Caco-2 (cell line): ENCODE results near the gene JPH3. TPM values are rescaled to one million over a fixed set of nuclear protein-coding genes. Genes with fewer than 3 reads are reported as not detected.

Source experiments
- Bru-seq: library from RNA; stranded (reverse); fragments of 400-500 nt; gene quantifications from one replicate; lab custom pipeline; 2021; lab: Mats Ljungman, UMichigan
- BruChase-seq, 2 experiments: library from RNA; stranded (reverse); fragments of 400-500 nt; gene quantifications; one replicate each; lab custom pipeline; 2021; lab: Mats Ljungman, UMichigan
- BruUV-seq: library from RNA; stranded (reverse); fragments of 400-500 nt; replicated peaks from 2 replicates; lab custom pipeline; 2021; lab: Mats Ljungman, UMichigan
- CTCF ChIA-PET: fragments of 300-600 bp; sonication (Branson Sonifier 250); formaldehyde crosslinking; loops from one replicate; lab custom pipeline; 2022; ENCODE audit warnings: antibody characterized with exemption; lab: Charles Lee
- POLR2A ChIA-PET: fragments of 300-600 bp; sonication (Branson Sonifier 250); formaldehyde crosslinking; loops from one replicate; lab custom pipeline; 2022; ENCODE audit warnings: antibody characterized with exemption; lab: Charles Lee
- DNase-seq, 2 experiments: peaks; one replicate each; pipeline versions ENCODE4 v3.0.0 to v3.0.0-alpha.2; 2020 to 2022
- H3K27me3 ChIP-seq: replicated peaks from 2 replicates; pipeline ENCODE4 v1.6.0; 2011; ENCODE audit warnings: low read length; ENCODE audit not compliant: control insufficient read depth, insufficient read depth
- H3K36me3 ChIP-seq: 2 replicates; pipeline ENCODE4 v1.5.1; 2011; ENCODE audit warnings: low read length; ENCODE audit not compliant: control insufficient read depth, insufficient read depth
- H3K4me1 ChIP-seq: fragments of 250-450 bp; sonication (Bioruptor Pico); 2 replicates; pipeline ENCODE4 v1.5.1; 2020; ENCODE audit warnings: mild to moderate bottlenecking
- H3K4me3 ChIP-seq: 2 replicates; pipeline ENCODE4 v1.5.1; 2011; ENCODE audit warnings: low read depth, mild to moderate bottlenecking, control low read depth, low read length
- H3K9me3 ChIP-seq: fragments of 250-450 bp; sonication (Bioruptor Pico); 2 replicates; pipeline ENCODE4 v1.5.1; 2020; ENCODE audit warnings: mild to moderate bottlenecking, moderate library complexity
- H3K27ac Mint-ChIP-seq: one replicate; pipeline ENCODE4 v1.8.0; 2022; ENCODE audit warnings: mixed read lengths; ENCODE audit not compliant: unreplicated experiment
- H3K27me3 Mint-ChIP-seq: one replicate; pipeline ENCODE4 v1.8.0; 2022; ENCODE audit warnings: mixed read lengths; ENCODE audit not compliant: insufficient read depth, unreplicated experiment
- H3K36me3 Mint-ChIP-seq: one replicate; pipeline ENCODE4 v1.8.0; 2022; ENCODE audit warnings: mild to moderate bottlenecking, mixed read lengths; ENCODE audit not compliant: insufficient read depth, unreplicated experiment
- H3K4me1 Mint-ChIP-seq: one replicate; pipeline ENCODE4 v1.8.0; 2022; ENCODE audit warnings: low read depth, mixed read lengths; ENCODE audit not compliant: unreplicated experiment
- H3K4me3 Mint-ChIP-seq: one replicate; pipeline ENCODE4 v1.8.0; 2022; ENCODE audit warnings: mild to moderate bottlenecking, moderate library complexity, mixed read lengths; ENCODE audit not compliant: unreplicated experiment
- H3K9me3 Mint-ChIP-seq: one replicate; pipeline ENCODE4 v1.8.0; 2022; ENCODE audit warnings: mixed read lengths; ENCODE audit not compliant: unreplicated experiment
- intact Hi-C: fragments of 100-400 bp; cut with micrococcal nuclease; formaldehyde crosslinking; loops from one replicate; pipeline ENCODE4 v1.10.0; 2022; ENCODE audit not compliant: unreplicated experiment
- long read RNA-seq: library from polyadenylated mRNA; stranded (forward); transcript quantifications from one replicate; pipeline ENCODE4 v2.0.0, GENCODE V29; 2022
- total RNA-seq: library from RNA; stranded (reverse); gene quantifications from 2 replicates; pipeline ENCODE4 v1.2.3, GENCODE V29; 2022
- TF ChIP-seq, protein P1 (sequence below), 2 experiments: fragments of 200-600 bp in 1 of 2; IDR thresholded peaks; 1 replicate in 1 of 2; 2 replicates in 1 of 2; pipeline versions ENCODE4 v1.5.1 to v1.8.0; 2011 to 2022; ENCODE audit warnings: antibody characterized with exemption in 1 of 2, control low read depth in 1 of 2, inconsistent platforms in 1 of 2, low read depth in 1 of 2, low read length in 1 of 2, mild to moderate bottlenecking in 1 of 2, moderate library complexity in 1 of 2; ENCODE audit not compliant: insufficient read depth in 1 of 2, severe bottlenecking in 1 of 2, unreplicated experiment in 1 of 2

Gene JPH3
- total RNA-seq: 3.5 and 4.8 TPM in 2 replicates
- Bru-seq, nascent RNA: percentile 25 among the genes with signal in this experiment
- percentile 24 among the genes with signal in this experiment for BruChase-seq, experiment 1, labeled RNA remaining after a 2-hour chase
- BruChase-seq, experiment 2, labeled RNA remaining after a 6-hour chase: percentile 29 among the genes with signal in this experiment
- long read RNA-seq, partial matches to known transcripts: 2 of 3 reads
- long read RNA-seq, other reads (novel, unspliced or antisense): 0 of 3 reads

DNA sequence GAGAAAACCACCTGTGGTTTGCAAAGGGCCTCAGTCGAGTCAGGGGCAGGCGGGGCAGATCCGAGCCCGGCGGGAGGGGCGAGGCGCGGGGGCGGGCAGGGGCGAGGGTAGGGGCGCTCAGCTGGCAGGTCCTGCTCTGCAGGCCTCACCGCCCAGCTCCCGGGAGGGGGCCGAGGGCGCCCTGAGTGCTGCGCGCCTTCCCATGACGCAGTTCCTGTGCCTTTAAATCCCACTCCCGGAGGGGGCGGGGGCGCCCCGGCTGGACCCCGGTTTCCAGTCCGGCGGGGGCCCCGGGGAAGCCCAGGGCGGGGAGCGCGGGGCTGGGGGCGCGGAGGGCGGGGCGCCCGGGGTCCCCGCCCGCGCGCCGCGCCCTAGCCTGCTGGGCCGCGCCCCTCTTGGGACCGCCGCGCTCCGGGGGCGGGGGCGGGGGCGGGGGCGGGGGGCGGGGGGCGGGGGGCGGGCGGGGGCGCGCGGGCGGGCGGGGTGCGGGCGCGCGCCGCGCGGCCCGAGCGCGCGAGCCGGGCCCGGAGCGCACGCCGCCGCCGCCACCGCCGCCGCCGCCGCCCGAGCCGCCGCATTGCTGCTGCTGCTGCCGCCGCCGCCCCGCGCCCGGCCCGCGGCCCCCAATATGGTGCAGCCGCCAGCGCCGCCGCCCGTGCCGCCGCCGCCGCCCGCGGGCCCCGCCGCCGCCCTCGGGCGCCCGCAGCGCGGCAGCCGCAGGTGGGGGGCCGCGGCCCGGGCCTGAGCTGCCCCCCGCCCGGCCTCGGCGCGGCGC, at the start of gene JPH3:
Gene JPH3, plus strand, starts transcription at position 508 of the 775 bp plus-strand sequence. CDS start 639 bp downstream, outside the sequence.
- POLR2A ChIA-PET: interaction anchor here (0.5 kb wide), 1 partner anchor 197 kb away, joined by 3 read pairs; no protein-coding TSS in a partner anchor
- intact Hi-C loops: no loop called here

DNA sequence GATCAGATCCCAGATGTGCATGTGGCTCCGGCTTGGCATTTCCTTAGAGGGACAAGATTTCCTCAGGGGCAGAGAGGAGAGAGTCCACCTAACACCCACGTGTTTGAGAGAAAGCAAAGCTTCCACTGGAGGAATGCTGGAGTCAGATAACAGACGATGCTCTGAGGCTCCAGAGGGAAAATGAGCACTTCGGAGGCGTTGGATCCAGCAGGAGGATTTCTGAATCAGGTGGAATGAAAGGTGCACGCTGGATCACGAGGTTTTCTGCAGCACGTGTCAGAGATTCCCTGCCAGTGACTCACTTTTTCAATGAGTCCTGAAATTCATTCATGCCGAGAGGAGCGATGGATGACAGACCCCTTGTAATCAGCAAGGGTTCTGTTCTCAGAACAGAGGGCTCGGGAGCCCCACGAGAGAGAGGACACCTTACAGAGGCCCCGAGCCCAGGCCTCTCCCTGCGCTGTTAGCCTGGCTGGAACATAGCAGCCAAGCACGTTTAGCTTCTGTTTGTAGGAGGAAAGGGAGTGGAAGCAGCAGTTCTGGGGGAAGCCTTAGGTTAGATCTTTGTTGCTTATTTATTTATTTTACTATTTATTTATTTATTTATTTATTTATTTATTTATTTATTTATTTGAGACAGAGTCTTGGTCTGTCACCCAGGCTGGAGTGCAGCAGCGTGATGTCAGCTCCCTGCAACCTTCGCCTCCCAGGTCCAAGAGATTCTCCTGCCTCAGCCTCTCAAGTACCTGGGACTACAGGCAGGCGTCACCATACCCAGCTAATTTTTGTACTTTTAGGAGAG, 49.3 kb upstream of the JPH3 start:
- Histone ChIP-seq H3K4me1 (no peaks in the 10 kb centered on the region), H3K27me3 (no peaks in the 10 kb centered on the region), H3K9me3 (no peaks in the 10 kb centered on the region), H3K36me3 (no peaks in the 10 kb centered on the region), H3K4me3 (no peak overlapping the region)
- Mint-ChIP-seq H3K36me3 (no peaks in the 10 kb centered on the region), H3K27ac (no peak overlapping the region), H3K4me3 (no peak overlapping the region), H3K27me3 (peaks cover 4% of the 10 kb centered on the region), H3K4me1 (no peaks in the 10 kb centered on the region), H3K9me3 (no peaks in the 10 kb centered on the region)
- no peak for DNase-seq
- TF ChIP-seq, protein P1, sequence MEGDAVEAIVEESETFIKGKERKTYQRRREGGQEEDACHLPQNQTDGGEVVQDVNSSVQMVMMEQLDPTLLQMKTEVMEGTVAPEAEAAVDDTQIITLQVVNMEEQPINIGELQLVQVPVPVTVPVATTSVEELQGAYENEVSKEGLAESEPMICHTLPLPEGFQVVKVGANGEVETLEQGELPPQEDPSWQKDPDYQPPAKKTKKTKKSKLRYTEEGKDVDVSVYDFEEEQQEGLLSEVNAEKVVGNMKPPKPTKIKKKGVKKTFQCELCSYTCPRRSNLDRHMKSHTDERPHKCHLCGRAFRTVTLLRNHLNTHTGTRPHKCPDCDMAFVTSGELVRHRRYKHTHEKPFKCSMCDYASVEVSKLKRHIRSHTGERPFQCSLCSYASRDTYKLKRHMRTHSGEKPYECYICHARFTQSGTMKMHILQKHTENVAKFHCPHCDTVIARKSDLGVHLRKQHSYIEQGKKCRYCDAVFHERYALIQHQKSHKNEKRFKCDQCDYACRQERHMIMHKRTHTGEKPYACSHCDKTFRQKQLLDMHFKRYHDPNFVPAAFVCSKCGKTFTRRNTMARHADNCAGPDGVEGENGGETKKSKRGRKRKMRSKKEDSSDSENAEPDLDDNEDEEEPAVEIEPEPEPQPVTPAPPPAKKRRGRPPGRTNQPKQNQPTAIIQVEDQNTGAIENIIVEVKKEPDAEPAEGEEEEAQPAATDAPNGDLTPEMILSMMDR (IDR thresholded peaks at IDR 0.05; ENCODE audit: insufficient read depth in 1 of 2, low read depth in 1 of 2, low read length in 1 of 2, severe bottlenecking in 1 of 2, unreplicated experiment in 1 of 2): no peak
- intact Hi-C loops: no loop called here
- BruUV-seq: no TSS peak
- ChIA-PET POLR2A (no interaction called here), CTCF (interaction anchor here (0.8 to 2.1 kb wide), 2 partner anchors 8 to 83 kb away, joined by 3 to 8 read pairs; no protein-coding TSS in a partner anchor)

More for the DNA sequence above, at the start of gene JPH3:
- TF ChIP-seq, protein P1 (IDR thresholded peaks at IDR 0.05; ENCODE audit: insufficient read depth in 1 of 2, low read depth in 1 of 2, low read length in 1 of 2, severe bottlenecking in 1 of 2, unreplicated experiment in 1 of 2): no peak
- Mint-ChIP-seq H3K9me3 (no peaks in the 10 kb centered on the region), H3K27ac (no peak within 1 kb of the TSS), H3K36me3 (no peaks in the 10 kb centered on the region), H3K27me3 (peaks cover 22% of the 10 kb centered on the region), H3K4me1 (peaks cover 5% of the 10 kb centered on the region), H3K4me3 (peak within 1 kb of the TSS; percentile 77)
- BruUV-seq: no TSS peak
- DNase-seq: peak; percentile 74 to 75
- CTCF ChIA-PET: interaction anchor here (0.6 to 1.7 kb wide), 4 partner anchors 10 to 1292 kb away, joined by 3 to 8 read pairs (median 4); no protein-coding TSS in a partner anchor
- Histone ChIP-seq H3K27me3 (peaks cover 11% of the 10 kb centered on the region), H3K4me3 (peak within 1 kb of the TSS; percentile 60), H3K9me3 (no peaks in the 10 kb centered on the region), H3K4me1 (peaks cover 8% of the 10 kb centered on the region), H3K36me3 (no peaks in the 10 kb centered on the region)
